ENCODE data around the gene NFKBIA.

NFKBIA gene

DNA sequence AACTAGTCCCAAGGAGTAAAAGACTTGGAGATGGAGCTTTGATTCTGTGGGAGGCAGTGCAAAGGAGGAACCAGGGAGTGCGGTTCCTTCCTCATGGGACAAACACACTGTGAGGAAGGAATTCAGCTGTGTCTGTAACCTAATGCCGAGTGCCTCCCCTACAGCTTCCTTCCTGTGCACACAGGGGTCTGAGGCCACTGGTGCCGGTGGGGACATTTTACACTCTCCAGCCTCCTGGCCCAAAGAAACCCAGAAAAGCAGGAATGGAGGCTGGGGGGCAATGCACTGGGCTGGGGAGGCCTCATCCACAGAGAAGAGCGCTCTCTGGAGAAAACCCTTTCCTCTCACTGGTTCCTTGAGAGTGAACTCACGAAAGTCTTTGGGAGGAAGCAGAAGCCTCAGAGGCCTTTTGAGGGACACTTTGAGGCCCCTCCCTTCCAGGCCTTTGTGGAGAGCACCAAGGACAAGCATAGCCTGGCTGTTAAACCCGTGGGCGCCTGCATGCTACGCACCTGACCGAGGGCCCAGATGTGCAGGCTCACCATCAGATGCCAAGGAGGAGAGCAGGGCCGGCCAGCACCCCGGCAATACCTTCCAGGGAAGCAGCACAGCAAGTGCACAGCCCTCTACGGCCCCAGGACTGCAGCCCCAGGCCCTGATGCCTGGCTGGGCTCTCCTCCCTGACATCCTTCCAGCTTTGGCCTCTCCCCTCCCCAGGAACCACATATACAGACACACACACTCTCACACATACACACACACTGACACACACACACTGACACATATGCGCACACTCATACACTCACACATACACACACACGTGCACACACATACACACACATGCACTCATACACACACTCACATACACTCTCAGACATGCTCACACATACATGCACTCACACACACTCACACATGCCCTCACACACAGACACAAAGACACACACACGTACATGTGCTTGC, 52.0 kb downstream of the NFKBIA start:
- DNase-seq (ENCODE audit: low spot score in 2 of 2) (no peak), ATAC-seq (no peak)
- Mint-ChIP-seq H3K4me1 (peaks cover 23% of the 10 kb centered on the region), H3K27ac (peak overlapping the region; percentile 0), H3K36me3 (no peaks in the 10 kb centered on the region), H3K9me3 (no peaks in the 10 kb centered on the region), H3K4me3 (no peak overlapping the region)

DNA sequence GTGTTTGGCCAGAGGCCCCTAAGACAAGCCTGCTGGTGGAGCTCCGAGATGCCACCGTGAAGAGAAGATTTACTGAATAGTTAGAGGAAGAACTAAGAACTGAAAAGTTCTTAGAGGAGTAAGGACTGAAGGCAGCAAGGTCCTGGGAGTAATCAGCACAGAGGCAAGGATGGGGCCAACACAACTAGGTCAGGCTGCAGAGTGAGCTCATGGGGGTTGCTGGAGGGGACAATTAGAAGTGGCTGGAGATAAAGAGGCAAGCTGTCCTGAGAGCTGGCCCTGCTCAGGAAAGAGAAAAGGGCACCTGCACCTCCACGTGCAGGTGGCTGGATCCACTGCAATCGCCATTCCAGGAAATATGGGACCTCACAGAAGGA, 52.7 kb downstream of the NFKBIA start:
- peaks cover 21% of the 10 kb centered on the region for H3K4me1 Mint-ChIP-seq
- no peaks in the 10 kb centered on the region for H3K9me3 Mint-ChIP-seq
- ATAC-seq (no peak), DNase-seq (ENCODE audit: low spot score in 2 of 2) (no peak)
- no peaks in the 10 kb centered on the region for H3K36me3 Mint-ChIP-seq
- H3K4me3 Mint-ChIP-seq, result no peak overlapping the region
- no peak overlapping the region for H3K27ac Mint-ChIP-seq

Measured in stimulated activated effector memory CD8-positive, alpha-beta T cell treated with anti-CD3 and anti-CD28 coated beads, Interleukin-12 subunit alpha, Interleukin-12 subunit beta, amount 100 ng/mL, for 72 hours (primary cell).